ENCODE data around the gene EPHA4. TPM values are rescaled to one million over a fixed set of nuclear protein-coding genes. Genes with fewer than 3 reads are reported as not detected.

Gene EPHA4
- total and polyA plus RNA-seq, 2 donors (not counting 1 experiment from before 2014, with no cell fraction given) = 9.6 to 21.0 TPM

GRCh38 chr2:221533299-221533698 lies 38.8 kb downstream of the EPHA4 start:
- Histone ChIP-seq H3K27ac (ENCODE audit: insufficient read depth, low read length) (no peak overlapping the region), H3K4me2 (ENCODE audit: extremely low read depth, insufficient read depth, low read length) (no peak overlapping the region), H3K27me3 (ENCODE audit: control insufficient read depth, insufficient read depth, low read length) (no peaks in the 10 kb centered on the region), H3K9ac (ENCODE audit: insufficient read depth, low read length) (no peak overlapping the region), H2AFZ (ENCODE audit: low read length) (no peak overlapping the region), H4K20me1 (ENCODE audit: control insufficient read depth, extremely low read depth, insufficient read depth, low read length) (no peaks in the 10 kb centered on the region), H3K9me3 (ENCODE audit: control insufficient read depth, insufficient read depth, low read depth, low read length) (no peaks in the 10 kb centered on the region), H3K79me2 (ENCODE audit: control insufficient read depth, insufficient read depth, low read length) (peaks cover 2% of the 10 kb centered on the region), H3K4me1 (ENCODE audit: control insufficient read depth, extremely low read depth, insufficient read depth, low read length) (peaks cover 10% of the 10 kb centered on the region), H3K36me3 (ENCODE audit: control insufficient read depth, insufficient read depth, low read length) (no peaks in the 10 kb centered on the region), H3K4me3 (replicated peaks in 1 of 4; ENCODE audit: control extremely low read depth in 1 of 4, insufficient read depth in 1 of 4, low read depth in 3 of 4, low read length in 4 of 4) (no peak overlapping the region)
- TF ChIP-seq CTCF (conservative IDR thresholded peaks at IDR 0.05 in 1 of 2, IDR thresholded peaks at IDR 0.05 in 1 of 2; ENCODE audit: low read depth in 1 of 2, low read length in 2 of 2) (no peak), EZH2 (IDR thresholded peaks at IDR 0.05; ENCODE audit: low read length, missing control alignments) (no peak)
- DNase-seq (ENCODE audit: low read depth in 2 of 2) = no peak

- no peak for DNase-seq (ENCODE audit: low read depth in 2 of 2)
- Histone ChIP-seq H3K27ac (ENCODE audit: insufficient read depth, low read length) (no peak overlapping the region), H3K9me3 (ENCODE audit: control insufficient read depth, insufficient read depth, low read depth, low read length) (no peaks in the 10 kb centered on the region), H4K20me1 (ENCODE audit: control insufficient read depth, extremely low read depth, insufficient read depth, low read length) (no peaks in the 10 kb centered on the region), H3K4me2 (ENCODE audit: extremely low read depth, insufficient read depth, low read length) (no peak overlapping the region), H2AFZ (ENCODE audit: low read length) (no peak overlapping the region), H3K4me1 (ENCODE audit: control insufficient read depth, extremely low read depth, insufficient read depth, low read length) (peaks cover 10% of the 10 kb centered on the region), H3K36me3 (ENCODE audit: control insufficient read depth, insufficient read depth, low read length) (no peaks in the 10 kb centered on the region), H3K4me3 (replicated peaks in 1 of 4; ENCODE audit: control extremely low read depth in 1 of 4, insufficient read depth in 1 of 4, low read depth in 3 of 4, low read length in 4 of 4) (no peak overlapping the region), H3K79me2 (ENCODE audit: control insufficient read depth, insufficient read depth, low read length) (peaks cover 2% of the 10 kb centered on the region), H3K9ac (ENCODE audit: insufficient read depth, low read length) (no peak overlapping the region), H3K27me3 (ENCODE audit: control insufficient read depth, insufficient read depth, low read length) (no peaks in the 10 kb centered on the region)
- no peak for TF ChIP-seq CTCF (conservative IDR thresholded peaks at IDR 0.05 in 1 of 2, IDR thresholded peaks at IDR 0.05 in 1 of 2; ENCODE audit: low read depth in 1 of 2, low read length in 2 of 2)
- TF ChIP-seq EZH2 (IDR thresholded peaks at IDR 0.05; ENCODE audit: low read length, missing control alignments) = no peak
Measured at GRCh38 chr2:221532641-221533040, 39.5 kb downstream of the EPHA4 start.

- no peaks in the 10 kb centered on the region for H3K27me3 ChIP-seq (ENCODE audit: control insufficient read depth, insufficient read depth, low read length)
- peaks cover 10% of the 10 kb centered on the region for H3K4me1 ChIP-seq (ENCODE audit: control insufficient read depth, extremely low read depth, insufficient read depth, low read length)
- H4K20me1 ChIP-seq (ENCODE audit: control insufficient read depth, extremely low read depth, insufficient read depth, low read length) = no peaks in the 10 kb centered on the region
- peak overlapping the region in 1 of 4 experiments; percentile 32 for H3K4me3 ChIP-seq (replicated peaks in 1 of 4; ENCODE audit: control extremely low read depth in 1 of 4, insufficient read depth in 1 of 4, low read depth in 3 of 4, low read length in 4 of 4)
- H3K9ac ChIP-seq (ENCODE audit: insufficient read depth, low read length) = no peak overlapping the region
- TF ChIP-seq EZH2 (IDR thresholded peaks at IDR 0.05; ENCODE audit: low read length, missing control alignments) (no peak), CTCF (conservative IDR thresholded peaks at IDR 0.05 in 1 of 2, IDR thresholded peaks at IDR 0.05 in 1 of 2; ENCODE audit: low read depth in 1 of 2, low read length in 2 of 2) (no peak)
- H3K79me2 ChIP-seq (ENCODE audit: control insufficient read depth, insufficient read depth, low read length) = peaks cover 2% of the 10 kb centered on the region
- H2AFZ ChIP-seq (ENCODE audit: low read length) = peak overlapping the region; percentile 4
- H3K36me3 ChIP-seq (ENCODE audit: control insufficient read depth, insufficient read depth, low read length) = no peaks in the 10 kb centered on the region
- H3K27ac ChIP-seq (ENCODE audit: insufficient read depth, low read length) = peak overlapping the region; percentile 50
- no peaks in the 10 kb centered on the region for H3K9me3 ChIP-seq (ENCODE audit: control insufficient read depth, insufficient read depth, low read depth, low read length)
- no peak for DNase-seq (ENCODE audit: low read depth in 2 of 2)
- H3K4me2 ChIP-seq (ENCODE audit: extremely low read depth, insufficient read depth, low read length) = peak overlapping the region; percentile 70
Measured at GRCh38 chr2:221530653-221531037, 41.5 kb downstream of the EPHA4 start.

All from fibroblast of lung (primary cell).